ENCODE data around the gene TAS1R3.

Gene TAS1R3

GRCh38 chr1:1360506-1361169 lies 29.6 kb downstream of the TAS1R3 start:
- in situ Hi-C loops (cut with HindIII; ENCODE audit: low sequenced_read_pairs) = no loop called here
- TF ChIP-seq CTCF (IDR thresholded peaks at IDR 0.05; ENCODE audit: low read depth, low read length, missing control alignments) = no peak
- no peak overlapping the region for H3K4me3 ChIP-seq (ENCODE audit: low read depth, low read length)
- DNase-seq (ENCODE audit: low read depth) = peak; percentile 81

GRCh38 chr1:1361233-1361981 lies 30.3 kb downstream of the TAS1R3 start:
- H3K4me3 ChIP-seq (ENCODE audit: low read depth, low read length) = no peak overlapping the region
- no peak for DNase-seq (ENCODE audit: low read depth)
- TF ChIP-seq CTCF (IDR thresholded peaks at IDR 0.05; ENCODE audit: low read depth, low read length, missing control alignments) = no peak
- in situ Hi-C loops (cut with HindIII; ENCODE audit: low sequenced_read_pairs) = no loop called here

GRCh38 chr1:1361982-1362423 lies 30.9 kb downstream of the TAS1R3 start:
- in situ Hi-C loops (cut with HindIII; ENCODE audit: low sequenced_read_pairs) = no loop called here
- H3K4me3 ChIP-seq (ENCODE audit: low read depth, low read length) = no peak overlapping the region
- TF ChIP-seq CTCF (IDR thresholded peaks at IDR 0.05; ENCODE audit: low read depth, low read length, missing control alignments) = peak; percentile 45
- DNase-seq (ENCODE audit: low read depth) = no peak

- DNase-seq (ENCODE audit: low read depth) = no peak
- in situ Hi-C loops (cut with HindIII; ENCODE audit: low sequenced_read_pairs) = no loop called here
- H3K4me3 ChIP-seq (ENCODE audit: low read depth, low read length) = no peak overlapping the region
- no peak for TF ChIP-seq CTCF (IDR thresholded peaks at IDR 0.05; ENCODE audit: low read depth, low read length, missing control alignments)
Measured at GRCh38 chr1:1364266-1364665, 33.2 kb downstream of the TAS1R3 start.

GRCh38 chr1:1365875-1366698 lies 35.0 kb downstream of the TAS1R3 start:
- DNase-seq (ENCODE audit: low read depth) = no peak
- no peak for TF ChIP-seq CTCF (IDR thresholded peaks at IDR 0.05; ENCODE audit: low read depth, low read length, missing control alignments)
- H3K4me3 ChIP-seq (ENCODE audit: low read depth, low read length) = no peak overlapping the region
- in situ Hi-C loops (cut with HindIII; ENCODE audit: low sequenced_read_pairs) = no loop called here

GRCh38 chr1:1366699-1367066 lies 35.6 kb downstream of the TAS1R3 start:
- H3K4me3 ChIP-seq (ENCODE audit: low read depth, low read length) = no peak overlapping the region
- DNase-seq (ENCODE audit: low read depth) = no peak
- in situ Hi-C loops (cut with HindIII; ENCODE audit: low sequenced_read_pairs) = no loop called here
- no peak for TF ChIP-seq CTCF (IDR thresholded peaks at IDR 0.05; ENCODE audit: low read depth, low read length, missing control alignments)
